K562 (cell line): Measurements from ENCODE around the gene ZMYND8.

Experiments
- ARID3A ChIP-seq: IDR thresholded peaks from 2 replicates; pipeline ENCODE4 v1.6.1; 2012; ENCODE audit warnings: low read depth, low read length, improper control_type of control experiment, borderline replicate concordance
- BCLAF1 ChIP-seq, 2 experiments: fragments of 450-650 bp in 1 of 2; IDR thresholded peaks; 2 replicates each; pipeline ENCODE4 v1.6.1; 2011 to 2017; ENCODE audit warnings: low read depth in 2 of 2, antibody characterized with exemption in 1 of 2, borderline replicate concordance in 1 of 2, low read length in 1 of 2, mild to moderate bottlenecking in 1 of 2, mixed read lengths in 1 of 2; ENCODE audit not compliant: control insufficient read depth in 1 of 2
- CTCF ChIP-seq, 3 experiments: IDR thresholded peaks in 2 of 3; conservative IDR thresholded peaks in 1 of 3; 2 replicates each; pipeline ENCODE4 v1.5.1; 2011 to 2012; ENCODE audit warnings: low read length in 3 of 3, mild to moderate bottlenecking in 3 of 3, control low read depth in 2 of 3, improper control_type of control experiment in 1 of 3, inconsistent platforms in 1 of 3, low read depth in 1 of 3, mixed read lengths in 1 of 3, moderate library complexity in 1 of 3; ENCODE audit not compliant: insufficient read depth in 2 of 3
- GMEB1 ChIP-seq: fragments of 250-450 bp; sonication (Bioruptor Pico); IDR thresholded peaks from 2 replicates; pipeline ENCODE4 v1.4.0; 2020; ENCODE audit warnings: mild to moderate bottlenecking
- NBN ChIP-seq: fragments of 450-650 bp; IDR thresholded peaks from 2 replicates; pipeline ENCODE4 v1.6.1; 2016; ENCODE audit warnings: low read depth, mild to moderate bottlenecking
- ZNF274 ChIP-seq: IDR thresholded peaks from 2 replicates; pipeline ENCODE4 v1.6.1; 2011; ENCODE audit warnings: low read depth, mild to moderate bottlenecking, low read length, moderate library complexity, borderline replicate concordance
- ZNF830 ChIP-seq: fragments of 250-450 bp; sonication (Bioruptor Pico); IDR thresholded peaks from 2 replicates; pipeline ENCODE4 v1.5.0; 2021; ENCODE audit warnings: mild to moderate bottlenecking

DNA sequence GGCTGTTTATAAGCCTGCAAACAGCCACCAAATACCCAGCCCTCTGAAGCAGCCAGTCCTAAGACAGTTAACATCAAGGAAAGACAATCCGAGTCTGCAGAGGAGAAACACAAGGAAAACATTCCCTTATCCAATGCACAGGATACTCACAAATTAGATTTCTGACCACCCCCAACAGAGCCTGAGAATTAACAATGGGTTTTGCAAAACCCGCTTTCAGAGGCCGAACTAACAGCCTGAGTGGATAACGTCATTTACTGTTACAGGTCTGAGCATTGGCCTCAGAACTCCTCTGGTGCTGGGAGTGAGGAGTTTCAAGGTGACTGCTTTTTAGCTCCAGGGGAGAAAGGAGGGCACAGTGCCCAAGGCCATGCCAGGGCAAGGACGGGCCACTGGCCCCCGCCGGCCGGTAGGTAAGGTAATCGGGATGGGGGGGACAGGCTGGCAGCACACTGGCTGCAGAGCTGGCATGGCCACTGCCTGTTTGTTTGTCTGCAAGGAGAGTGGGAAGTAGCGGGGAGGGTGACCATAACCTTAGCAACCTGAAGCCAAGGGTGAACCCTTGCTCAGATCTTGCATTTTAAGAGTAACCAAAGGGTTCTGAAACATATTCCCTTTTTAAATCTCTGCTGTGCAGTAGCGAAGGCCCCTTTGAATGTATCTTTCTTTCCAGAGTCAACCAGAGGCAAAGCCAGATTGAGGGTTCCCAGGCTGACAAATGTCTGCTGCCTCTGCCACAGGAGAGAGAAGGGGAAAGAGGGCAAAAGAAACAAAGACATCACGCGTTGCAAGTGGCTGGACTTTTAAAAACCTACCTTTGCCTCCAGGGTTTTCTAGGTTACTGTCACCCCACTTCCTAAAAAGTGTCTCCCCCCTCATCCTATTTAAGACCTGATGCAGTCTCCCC lies 3.9 kb downstream of the ZMYND8 start:
- TF ChIP-seq ZNF274 (no peak), GMEB1 (CRISPR knock-in tag) (no peak), ZNF830 (no peak), CTCF (IDR thresholded peaks at IDR 0.05 in 2 of 3, conservative IDR thresholded peaks at IDR 0.05 in 1 of 3; ENCODE audit: insufficient read depth in 2 of 3, low read depth in 1 of 3, low read length in 3 of 3) (no peak), NBN (no peak), ARID3A (no peak), BCLAF1 (IDR thresholded peaks at IDR 0.05; ENCODE audit: borderline replicate concordance in 1 of 2, control insufficient read depth in 1 of 2, low read depth in 2 of 2, low read length in 1 of 2) (no peak; a peak in 1 of 4 replicates)
